ENCODE results near the gene SCTR.

Gene SCTR

DNA sequence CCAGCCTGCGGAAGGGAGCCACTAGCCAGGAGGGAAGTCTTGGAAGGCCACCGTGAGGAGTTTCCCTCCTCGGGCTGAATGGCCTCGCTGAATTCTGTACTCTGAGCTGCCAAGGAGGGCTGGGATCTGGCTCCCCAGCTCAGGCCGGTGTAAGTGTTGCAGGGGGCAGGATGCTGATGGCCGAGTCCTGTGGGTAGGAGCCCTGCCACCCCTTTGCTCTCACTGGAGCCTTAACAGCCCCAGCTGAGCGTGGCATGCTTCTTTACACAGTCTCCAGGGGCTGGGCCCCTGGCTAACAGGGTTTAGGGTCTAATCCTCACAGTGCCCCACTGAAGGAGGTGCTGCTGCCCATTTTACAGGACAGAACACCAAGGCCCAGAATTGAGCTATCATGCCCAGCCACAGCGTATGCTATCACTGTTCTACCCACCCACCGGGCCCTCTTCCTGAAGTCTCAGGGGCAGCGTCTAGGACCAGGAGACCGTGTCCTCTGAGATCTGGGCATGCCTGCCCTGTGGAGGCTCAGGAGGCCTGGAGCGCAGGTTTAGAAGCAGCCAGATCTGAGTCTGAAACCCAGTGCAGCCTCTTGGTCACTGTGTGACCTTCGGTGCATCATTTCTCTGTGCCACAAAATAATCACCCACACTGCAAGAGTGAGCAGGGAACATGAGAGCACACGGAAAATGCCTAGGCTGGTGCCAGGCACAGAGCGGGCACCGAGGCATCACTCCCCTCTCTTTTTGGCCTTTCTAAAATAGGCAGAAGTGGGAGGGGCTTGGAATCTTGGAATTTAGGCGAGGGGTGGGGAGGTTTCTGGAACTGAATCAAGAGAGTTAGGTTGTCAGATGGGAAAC is 49.7 kb downstream of the SCTR start:
- DNase-seq (ENCODE audit: low spot score), result no peak

DNA sequence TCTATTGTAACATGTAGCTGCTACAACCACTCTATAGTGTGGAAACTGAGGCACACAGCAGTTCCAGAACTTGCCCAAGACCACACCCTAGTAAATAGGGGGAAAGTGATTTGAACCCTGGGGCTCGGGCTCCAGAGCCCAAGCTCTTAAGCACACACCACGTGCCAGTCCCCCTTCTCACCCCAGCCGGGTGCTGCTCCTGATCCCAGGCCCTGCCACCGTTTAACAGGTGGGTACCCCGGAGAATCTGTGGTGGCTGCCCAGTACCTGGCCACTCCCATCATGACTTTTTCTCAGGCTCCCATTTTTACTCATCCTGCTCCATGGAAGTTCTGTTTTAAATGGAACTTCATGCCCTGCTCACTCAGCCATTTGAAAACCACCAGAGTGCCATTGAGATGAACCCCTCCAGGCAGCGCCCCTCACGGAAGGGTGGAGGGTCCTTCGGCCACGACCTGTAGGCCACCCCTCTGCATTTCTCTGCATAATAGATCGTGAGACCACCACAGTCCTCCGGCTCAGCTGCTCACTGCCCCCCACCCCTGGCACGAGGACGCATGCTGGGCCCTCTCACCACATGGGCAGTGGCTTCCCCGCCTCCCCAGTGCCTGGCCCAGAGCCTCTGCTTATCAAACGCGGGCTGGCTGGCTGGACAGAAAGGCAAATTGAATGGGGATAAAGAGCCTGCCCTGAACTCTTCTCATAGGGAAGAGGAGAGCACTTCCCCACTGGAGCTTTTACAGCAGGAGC is 50.5 kb downstream of the SCTR start:
- DNase-seq (ENCODE audit: low spot score), result no peak

GRCh38 chr2:119472749-119473148 is 51.5 kb downstream of the SCTR start:
- DNase-seq (ENCODE audit: low spot score), result no peak

GRCh38 chr2:119469661-119470297 is 54.5 kb downstream of the SCTR start:
- DNase-seq (ENCODE audit: low spot score), result no peak

DNA sequence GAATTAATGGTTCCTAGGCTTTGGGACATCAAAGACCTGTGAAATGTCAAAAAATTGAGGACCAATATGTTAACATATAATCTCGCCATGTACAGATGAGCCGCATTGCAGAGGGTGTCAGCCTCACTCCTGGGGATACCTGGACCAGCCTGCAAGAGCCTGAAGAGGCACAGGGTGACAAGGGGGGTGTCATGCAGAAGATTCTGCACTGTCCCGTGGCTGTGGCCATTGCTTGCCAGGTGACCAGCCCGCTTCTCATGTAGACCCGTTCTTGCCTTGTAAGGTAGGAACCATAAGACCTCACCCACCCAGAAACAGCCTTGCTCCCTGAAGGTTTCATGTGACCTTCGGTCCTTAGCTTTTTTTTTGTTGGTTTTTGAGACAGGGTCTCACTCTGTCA is 55.2 kb downstream of the SCTR start:
- no peak for DNase-seq (ENCODE audit: low spot score)

GRCh38 chr2:119468154-119468955 is 55.9 kb downstream of the SCTR start:
- no peak for DNase-seq (ENCODE audit: low spot score)

GRCh38 chr2:119466373-119466772 is 57.9 kb downstream of the SCTR start:
- DNase-seq (ENCODE audit: low spot score), result no peak

GRCh38 chr2:119465687-119466086 is 58.6 kb downstream of the SCTR start:
- DNase-seq (ENCODE audit: low spot score), result peak; percentile 43

- DNase-seq (ENCODE audit: low spot score), result no peak
These were observed 59.3 kb downstream of the SCTR start for GRCh38 chr2:119464981-119465380.

GRCh38 chr2:119463990-119464389 is 60.3 kb downstream of the SCTR start:
- DNase-seq (ENCODE audit: low spot score), result no peak

- DNase-seq (ENCODE audit: low spot score), result no peak
These were observed 61.1 kb downstream of the SCTR start for GRCh38 chr2:119463136-119463535.

GRCh38 chr2:119462574-119462973 is 61.7 kb downstream of the SCTR start:
- no peak for DNase-seq (ENCODE audit: low spot score)

DNA sequence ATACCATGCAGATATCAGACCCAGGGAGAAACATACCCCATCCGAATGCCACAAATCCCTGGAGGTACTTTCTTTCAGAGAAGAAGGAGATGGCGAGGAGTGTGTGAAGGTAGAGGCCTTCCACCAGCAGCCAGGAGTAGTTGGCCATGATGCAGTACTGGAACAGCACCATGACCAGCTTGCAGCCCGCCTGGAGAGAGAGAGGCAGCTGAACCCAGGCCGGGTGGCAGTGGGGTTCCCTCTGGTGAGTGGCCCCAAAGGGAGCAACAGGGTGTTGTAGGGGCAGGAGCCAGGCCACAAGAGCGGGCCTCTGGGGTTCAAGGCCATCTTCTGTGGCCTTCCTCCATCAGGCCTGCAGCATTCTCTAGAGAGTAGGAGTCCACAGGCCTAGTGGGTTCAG is 62.5 kb downstream of the SCTR start:
- no peak for DNase-seq (ENCODE audit: low spot score)

DNA sequence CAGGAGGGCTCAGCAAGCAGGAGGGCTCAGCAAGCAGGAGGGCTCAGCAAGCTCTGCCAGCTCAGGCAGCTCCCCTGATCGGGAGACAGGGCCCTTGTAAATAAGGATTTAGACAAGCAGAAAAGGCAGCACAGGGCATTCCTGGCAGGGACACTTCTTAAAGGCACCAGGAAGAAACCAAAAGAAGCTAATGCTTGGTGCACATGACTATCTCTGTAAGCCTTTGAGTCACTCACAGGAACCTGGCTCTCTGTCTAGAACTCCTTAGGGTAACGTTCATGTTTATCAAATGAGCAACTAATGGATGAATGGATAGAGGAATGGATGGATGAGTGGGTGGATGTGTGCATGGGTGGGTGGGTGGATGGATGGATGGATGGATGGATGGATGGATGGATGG is 64.2 kb downstream of the SCTR start:
- no peak for DNase-seq (ENCODE audit: low spot score)

DNA sequence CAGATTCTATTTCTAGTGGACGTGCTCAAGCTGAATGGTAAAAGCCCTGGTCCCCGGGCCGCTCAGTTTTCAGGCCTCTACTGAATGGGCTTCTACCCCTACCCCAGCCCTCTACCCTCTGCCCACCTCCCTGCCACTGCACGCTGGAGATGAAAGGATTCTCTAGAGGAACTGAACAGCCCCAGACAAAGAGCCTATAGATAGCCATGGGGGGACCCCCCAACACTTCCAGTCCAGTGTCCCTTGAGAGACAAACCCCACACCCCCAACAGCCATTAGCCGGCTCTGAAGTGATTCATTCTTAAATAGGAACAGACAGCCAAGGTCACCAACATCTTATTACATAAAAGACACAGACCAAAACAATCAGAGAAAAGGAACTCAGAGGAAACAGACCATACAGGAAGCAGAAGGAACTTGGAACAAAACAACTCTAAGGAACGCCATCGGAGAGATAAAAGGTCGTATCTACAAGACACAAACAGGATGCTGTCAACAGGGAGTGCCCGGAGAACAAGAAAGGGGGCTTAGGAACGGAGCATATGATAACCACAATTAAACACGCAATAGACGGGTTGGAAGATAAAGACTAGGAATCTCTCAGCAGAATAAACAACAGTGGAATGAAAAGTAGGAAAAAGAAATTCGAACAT is 69.1 kb downstream of the SCTR start:
- DNase-seq (ENCODE audit: low spot score), result no peak

DNA sequence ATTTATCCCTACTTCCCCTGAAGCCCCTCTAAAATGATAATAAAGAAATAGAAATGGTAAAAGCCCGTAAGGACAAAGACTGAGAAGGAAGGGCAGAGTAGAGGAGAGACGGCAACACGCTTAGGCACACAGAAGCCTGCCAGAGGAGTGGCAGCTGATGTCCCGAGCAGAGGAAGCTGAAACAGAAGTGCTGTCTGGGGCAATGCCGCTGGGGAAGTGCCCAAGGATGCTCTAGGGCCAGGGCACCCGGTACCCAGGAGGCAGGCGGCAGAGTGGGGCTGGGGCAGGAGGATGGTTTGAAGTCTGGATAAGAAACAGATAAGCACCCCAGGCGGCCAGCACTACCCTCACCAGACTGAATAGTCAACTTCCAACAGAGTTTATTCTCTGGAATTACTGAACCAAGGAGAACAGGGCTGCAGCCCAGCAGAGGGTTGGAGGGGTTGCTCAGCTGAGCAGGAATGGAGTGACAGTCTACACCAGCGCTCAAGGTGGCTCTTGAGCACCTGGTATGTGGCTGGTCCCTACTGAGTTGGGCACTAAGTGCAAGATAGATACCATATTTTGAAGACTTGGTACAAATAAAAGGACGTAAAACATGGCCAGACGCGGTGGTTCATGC is 70.2 kb downstream of the SCTR start:
- no peak for DNase-seq (ENCODE audit: low spot score)

DNA sequence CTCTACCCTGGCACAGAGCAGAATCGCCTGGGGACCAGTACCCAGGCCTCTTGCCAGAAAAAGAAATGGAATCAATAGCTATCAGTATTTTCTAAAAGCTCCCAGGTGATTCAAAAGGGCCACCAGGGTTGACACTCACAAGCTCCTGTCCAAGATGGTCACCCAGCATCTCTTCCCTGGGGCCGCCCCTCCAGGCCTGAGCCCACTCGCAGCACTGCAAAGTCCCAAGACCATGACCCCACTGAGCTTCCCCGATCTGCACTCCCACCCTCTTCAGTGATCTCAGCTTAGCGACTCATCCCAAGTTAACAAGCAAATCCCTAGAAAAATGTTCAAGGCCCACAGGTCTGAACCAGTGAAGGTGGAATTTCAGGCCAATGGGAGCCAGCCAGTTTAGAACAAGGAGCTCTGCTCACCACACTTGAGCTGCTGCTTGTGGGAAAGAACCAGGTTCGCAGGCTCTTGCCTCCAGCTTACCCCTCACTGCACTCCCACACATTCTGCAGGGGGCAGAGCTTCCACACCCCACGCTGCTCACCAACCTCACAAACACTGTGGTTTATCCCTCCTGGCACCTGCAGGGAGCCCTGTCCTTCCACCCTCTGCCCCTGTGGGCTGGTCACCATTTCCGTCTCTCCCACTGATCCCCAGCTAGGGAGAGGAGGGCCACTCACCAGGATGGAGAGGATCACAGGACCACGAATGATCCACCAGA is 72.8 kb downstream of the SCTR start:
- no peak for DNase-seq (ENCODE audit: low spot score)

DNA sequence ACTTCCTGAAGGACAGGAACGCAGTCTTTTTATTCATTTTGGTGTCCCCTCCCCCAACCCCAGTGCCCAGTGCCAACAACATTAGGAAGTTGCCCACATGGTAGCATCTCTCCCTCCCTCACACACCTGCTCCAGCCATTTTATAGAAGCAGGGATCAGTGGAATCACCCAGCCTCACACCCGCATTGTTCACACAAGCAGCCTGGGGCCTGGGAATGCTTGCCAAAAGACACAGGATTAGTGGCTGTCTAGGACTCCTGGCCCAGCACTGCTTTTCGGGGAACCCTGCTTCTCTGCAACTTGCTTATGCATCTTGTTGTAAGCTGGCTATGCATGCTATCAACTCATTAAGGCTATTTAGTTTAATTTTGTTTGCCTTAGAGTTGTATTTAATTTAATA is 74.8 kb downstream of the SCTR start:
- DNase-seq (ENCODE audit: low spot score), result peak; percentile 65

- no peak for DNase-seq (ENCODE audit: low spot score)
These were observed 75.7 kb downstream of the SCTR start for GRCh38 chr2:119448427-119449141.

GRCh38 chr2:119446037-119446436 is 78.2 kb downstream of the SCTR start:
- no peak for DNase-seq (ENCODE audit: low spot score)

Measured in D341Med (cell line).